IMR-90 (cell line): ENCODE data around the gene ZNF17. TPM values are rescaled to one million over a fixed set of nuclear protein-coding genes. Genes with fewer than 3 reads are reported as not detected.

Source experiments
- ATAC-seq: fragments of 200-7000 bp; cut with Tn5 transposase; 2 replicates; pipeline ENCODE4 v1.9.1; 2020; ENCODE audit warnings: low read depth, mild to moderate bottlenecking, moderate library complexity
- BruUV-seq: library from RNA; stranded (reverse); fragments of 400-500 nt; replicated peaks from 2 replicates; lab custom pipeline; 2021; lab: Mats Ljungman, UMichigan
- CTCF ChIA-PET: fragments of 300-600 bp; formaldehyde crosslinking; extraction: SDS; loops from one replicate; lab custom pipeline; 2021; ENCODE audit warnings: antibody characterized with exemption; lab: Yijun Ruan, JAX
- POLR2A ChIA-PET: fragments of 300-600 bp; sonication (Branson Sonifier 250); formaldehyde crosslinking; loops from one replicate; lab custom pipeline; 2022; ENCODE audit warnings: antibody characterized with exemption; ENCODE audit not compliant: unreplicated experiment; lab: Charles Lee
- DNase-seq: peaks from one replicate; pipeline ENCODE4 v3.0.0; 2013
- H2AFZ ChIP-seq: replicated peaks from 2 replicates; pipeline ENCODE3; 2013; ENCODE audit warnings: low read length, mild to moderate bottlenecking; ENCODE audit not compliant: poor library complexity
- H2AK5ac ChIP-seq: 2 replicates; pipeline ENCODE4 v1.6.1; 2013; ENCODE audit warnings: low read depth, low read length, inconsistent platforms
- H2AK9ac ChIP-seq: replicated peaks from 2 replicates; pipeline ENCODE3; 2013; ENCODE audit warnings: mild to moderate bottlenecking, low read depth, low read length, moderate library complexity; ENCODE audit not compliant: poor library complexity
- H2BK120ac ChIP-seq: 2 replicates; pipeline ENCODE4 v1.6.1; 2013; ENCODE audit warnings: low read depth, low read length, inconsistent platforms
- H2BK15ac ChIP-seq: 3 replicates; pipeline ENCODE4 v1.6.1; 2013; ENCODE audit warnings: low read depth, low read length, inconsistent platforms
- H2BK20ac ChIP-seq: 2 replicates; pipeline ENCODE4 v1.6.1; 2013; ENCODE audit warnings: low read depth, mild to moderate bottlenecking, inconsistent platforms, low read length, moderate library complexity
- H2BK5ac ChIP-seq: 2 replicates; pipeline ENCODE4 v1.6.1; 2013; ENCODE audit warnings: mild to moderate bottlenecking, low read depth, low read length, inconsistent platforms; ENCODE audit not compliant: poor library complexity, severe bottlenecking
- H3K14ac ChIP-seq: replicated peaks from 2 replicates; pipeline ENCODE4 v1.6.1; 2013; ENCODE audit warnings: low read depth, low read length, inconsistent platforms
- H3K18ac ChIP-seq: 2 replicates; pipeline ENCODE4 v1.6.1; 2013; ENCODE audit warnings: low read depth, low read length, control low read depth
- H3K23ac ChIP-seq: 2 replicates; pipeline ENCODE4 v1.6.1; 2013; ENCODE audit warnings: low read depth, low read length, inconsistent platforms
- H3K27ac ChIP-seq: 2 replicates; pipeline ENCODE4 v1.5.1; 2013; ENCODE audit warnings: mild to moderate bottlenecking, control low read depth, low read length; ENCODE audit not compliant: insufficient read depth
- H3K27me3 ChIP-seq: 2 replicates; pipeline ENCODE4 v1.6.1; 2013; ENCODE audit warnings: low read length; ENCODE audit not compliant: control insufficient read depth, insufficient read depth
- H3K36me3 ChIP-seq: 2 replicates; pipeline ENCODE4 v1.6.1; 2013; ENCODE audit warnings: low read length, mixed read lengths; ENCODE audit not compliant: control insufficient read depth, insufficient read depth
- H3K4ac ChIP-seq: 2 replicates; pipeline ENCODE4 v1.6.1; 2013; ENCODE audit warnings: low read depth, low read length, inconsistent platforms
- H3K4me1 ChIP-seq: 2 replicates; pipeline ENCODE4 v1.6.1; 2013; ENCODE audit warnings: low read length, mixed read lengths; ENCODE audit not compliant: control insufficient read depth, insufficient read depth
- H3K4me2 ChIP-seq: 2 replicates; pipeline ENCODE4 v1.6.1; 2013; ENCODE audit warnings: low read depth, mild to moderate bottlenecking, control low read depth, low read length, moderate library complexity
- H3K4me3 ChIP-seq: 2 replicates; pipeline ENCODE4 v1.5.1; 2013; ENCODE audit warnings: low read depth, mild to moderate bottlenecking, control low read depth, low read length, moderate library complexity; ENCODE audit not compliant: insufficient read depth
- H3K56ac ChIP-seq: 2 replicates; pipeline ENCODE4 v1.6.1; 2013; ENCODE audit warnings: low read length, inconsistent platforms; ENCODE audit not compliant: insufficient read depth; ENCODE audit errors: extremely low read depth
- H3K79me1 ChIP-seq, 2 experiments: 2 replicates each; pipeline ENCODE4 v1.6.1; 2013; ENCODE audit warnings: low read length in 2 of 2, inconsistent platforms in 1 of 2, low read depth in 1 of 2
- H3K9ac ChIP-seq: 2 replicates; pipeline ENCODE4 v1.6.1; 2013; ENCODE audit warnings: low read depth, low read length, control low read depth
- H3K9me1 ChIP-seq: 2 replicates; pipeline ENCODE4 v1.6.1; 2013; ENCODE audit warnings: low read length, inconsistent platforms; ENCODE audit not compliant: insufficient read depth
- H3K9me3 ChIP-seq: 2 replicates; pipeline ENCODE4 v1.6.1; 2013; ENCODE audit warnings: low read length; ENCODE audit not compliant: control insufficient read depth, insufficient read depth
- H4K20me1 ChIP-seq: 2 replicates; pipeline ENCODE4 v1.6.1; 2013; ENCODE audit warnings: low read length, inconsistent platforms; ENCODE audit not compliant: insufficient read depth
- H4K5ac ChIP-seq: 2 replicates; pipeline ENCODE4 v1.6.1; 2013; ENCODE audit warnings: mild to moderate bottlenecking, low read depth, low read length, control low read depth
- H4K8ac ChIP-seq, 2 experiments: 2 replicates each; pipeline ENCODE4 v1.6.1; 2013; ENCODE audit warnings: low read depth in 2 of 2, low read length in 2 of 2, control low read depth in 1 of 2, inconsistent platforms in 1 of 2
- H4K91ac ChIP-seq: 2 replicates; pipeline ENCODE4 v1.6.1; 2013; ENCODE audit warnings: low read depth, low read length, inconsistent platforms; ENCODE audit not compliant: insufficient read depth
- BHLHE40 ChIP-seq: fragments of 150-350 bp; IDR thresholded peaks from 2 replicates; pipeline ENCODE4 v1.6.1; 2016; ENCODE audit warnings: mild to moderate bottlenecking, low read depth, low read length
- CEBPB ChIP-seq: IDR thresholded peaks from 2 replicates; pipeline ENCODE4 v1.6.1; 2012; ENCODE audit warnings: low read depth, low read length, improper control_type of control experiment
- CHD1 ChIP-seq: IDR thresholded peaks from 2 replicates; pipeline ENCODE4 v1.6.1; 2012; ENCODE audit warnings: low read depth, low read length, improper control_type of control experiment
- CTCF ChIP-seq: conservative IDR thresholded peaks from 2 replicates; pipeline ENCODE4 v1.5.1; 2012; ENCODE audit warnings: mild to moderate bottlenecking, low read depth, low read length, improper control_type of control experiment
- RAD21 ChIP-seq: IDR thresholded peaks from 2 replicates; pipeline ENCODE4 v1.6.1; 2012; ENCODE audit warnings: low read length, improper control_type of control experiment
- SMC3 ChIP-seq: fragments of 150-350 bp; IDR thresholded peaks from 2 replicates; pipeline ENCODE4 v1.6.1; 2016; ENCODE audit warnings: low read depth, mild to moderate bottlenecking, antibody characterized with exemption, low read length, moderate library complexity
- WGBS, 2 experiments: methylation state at CpG; one replicate each; pipeline versions ENCODE4 v1.1.5 to v1.1.7; 2013; ENCODE audit warnings: missing lambda C conversion rate in 2 of 2; ENCODE audit not compliant: insufficient read length in 1 of 2; ENCODE audit errors: extremely low coverage in 2 of 2; 5-methylcytosine and 5-hydroxymethylcytosine counted together
- dilution Hi-C: fragments of 300-500 bp; cut with HindIII; formaldehyde crosslinking; loops from one replicate; pipeline ENCODE4 v1.14.3; 2018; ENCODE audit warnings: low sequenced_read_pairs; ENCODE audit not compliant: unreplicated experiment
- in situ Hi-C: fragments of 300-500 bp; cut with MboI; formaldehyde crosslinking; loops from 3 replicates; pipeline ENCODE4 v1.14.3; 2019; ENCODE audit warnings: low sequenced_read_pairs, inconsistent platforms, mixed read lengths
- intact Hi-C: fragments of 100-400 bp; cut with micrococcal nuclease; formaldehyde crosslinking; loops from 2 replicates; pipeline ENCODE4 v1.10.0; 2022
- polyA plus RNA-seq, 3 experiments: library from polyadenylated mRNA; depleted of rRNA; stranded (reverse); fragments of >200 nt; gene quantifications; 2 replicates each; pipeline ENCODE4 v1.2.3, GENCODE V29; 2012; ENCODE audit warnings: low replicate concordance in 1 of 3
- total RNA-seq: library from RNA; depleted of rRNA; stranded (reverse); fragments of >200 nt; gene quantifications from 2 replicates; pipeline ENCODE4 v1.2.3, GENCODE V29; 2012
- TF ChIP-seq, protein P1 (sequence below): fragments of 150-350 bp; IDR thresholded peaks from 2 replicates; pipeline ENCODE4 v1.6.1; 2016; ENCODE audit warnings: low read depth, mild to moderate bottlenecking, low read length, moderate library complexity, borderline replicate concordance

The ZNF17 gene
- total and polyA plus RNA-seq, 2 of the 4 experiments (the other 2 are of a cell fraction) = 4.3 to 17.4 TPM

GRCh38 chr19:57406516-57407123 lies 4.3 kb upstream of the ZNF17 start:
- Histone ChIP-seq H2BK5ac (no peak overlapping the region), H4K20me1 (no peaks in the 10 kb centered on the region), H3K9ac (no peak overlapping the region), H3K27me3 (no peaks in the 10 kb centered on the region), H2BK120ac (no peak overlapping the region), H3K4me1 (no peaks in the 10 kb centered on the region), H3K4me2 (no peak overlapping the region), H3K9me1 (peaks cover 5% of the 10 kb centered on the region), H3K79me1 (peaks cover 2 to 4% of the 10 kb centered on the region in 2 experiments; a peak in 2 of 4 replicates), H2BK20ac (no peak overlapping the region), H3K36me3 (no peaks in the 10 kb centered on the region; the same call in 1 of the 2 replicates), H2AK5ac (no peak overlapping the region), H3K18ac (no peak overlapping the region), H4K8ac (no peak overlapping the region), H3K27ac (no peak overlapping the region), H3K23ac (no peak overlapping the region), H2AFZ (peak overlapping the region; percentile 78), H2AK9ac (no peak overlapping the region), H3K9me3 (no peaks in the 10 kb centered on the region), H2BK15ac (no peak overlapping the region), H3K14ac (no peak overlapping the region), H4K91ac (no peak overlapping the region), H3K4ac (no peak overlapping the region), H4K5ac (no peak overlapping the region), H3K56ac (no peak overlapping the region), H3K4me3 (no peak overlapping the region)
- 6% methylated on average over 3 of the region's 8 CpGs; no CpG with 5 or more reads in 1 of the 2 experiments for WGBS, 2 experiments
- TF ChIP-seq CTCF = peak; percentile 72
- no peak for TF ChIP-seq CHD1
- TF ChIP-seq, protein P1, sequence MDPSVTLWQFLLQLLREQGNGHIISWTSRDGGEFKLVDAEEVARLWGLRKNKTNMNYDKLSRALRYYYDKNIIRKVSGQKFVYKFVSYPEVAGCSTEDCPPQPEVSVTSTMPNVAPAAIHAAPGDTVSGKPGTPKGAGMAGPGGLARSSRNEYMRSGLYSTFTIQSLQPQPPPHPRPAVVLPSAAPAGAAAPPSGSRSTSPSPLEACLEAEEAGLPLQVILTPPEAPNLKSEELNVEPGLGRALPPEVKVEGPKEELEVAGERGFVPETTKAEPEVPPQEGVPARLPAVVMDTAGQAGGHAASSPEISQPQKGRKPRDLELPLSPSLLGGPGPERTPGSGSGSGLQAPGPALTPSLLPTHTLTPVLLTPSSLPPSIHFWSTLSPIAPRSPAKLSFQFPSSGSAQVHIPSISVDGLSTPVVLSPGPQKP = no peak
- TF ChIP-seq SMC3 = peak; percentile 56
- peak; percentile 75 for TF ChIP-seq RAD21
- no peak for TF ChIP-seq BHLHE40
- peak; percentile 75 for TF ChIP-seq CEBPB
- CTCF ChIA-PET = interaction anchor here (1.0 to 1.6 kb wide), 2 partner anchors 13 to 17 kb away, joined by 3 to 4 read pairs; no protein-coding TSS in a partner anchor
- ATAC-seq = peak; percentile 66
- BruUV-seq = no TSS peak
- DNase-seq = peak; percentile 45
- in situ Hi-C loops = no loop called here
- intact Hi-C loops = loop anchor here (5.0 kb wide), 1 partner anchor 751 kb away; no protein-coding TSS in a partner anchor
- POLR2A ChIA-PET = interaction anchor here (0.6 kb wide), 1 partner anchor 42 kb away, joined by 3 read pairs; no protein-coding TSS in a partner anchor
- dilution Hi-C loops = no loop called here
